ENCODE measurements around the gene DGCR6L. TPM values are rescaled to one million over a fixed set of nuclear protein-coding genes. Genes with fewer than 3 reads are reported as not detected.
A peak's percentile ranks its signal among the peaks of the same experiment; 100 is the strongest.
"Not testable (repeated sequence)": the region's sequence is repeated elsewhere in the genome, so short reads cannot be mapped to it uniquely, and the experiment has no call there.

DGCR6L gene
- total and polyA plus RNA-seq, 2 experiments from 2014 or later, result 84.6 to 111 TPM

DNA sequence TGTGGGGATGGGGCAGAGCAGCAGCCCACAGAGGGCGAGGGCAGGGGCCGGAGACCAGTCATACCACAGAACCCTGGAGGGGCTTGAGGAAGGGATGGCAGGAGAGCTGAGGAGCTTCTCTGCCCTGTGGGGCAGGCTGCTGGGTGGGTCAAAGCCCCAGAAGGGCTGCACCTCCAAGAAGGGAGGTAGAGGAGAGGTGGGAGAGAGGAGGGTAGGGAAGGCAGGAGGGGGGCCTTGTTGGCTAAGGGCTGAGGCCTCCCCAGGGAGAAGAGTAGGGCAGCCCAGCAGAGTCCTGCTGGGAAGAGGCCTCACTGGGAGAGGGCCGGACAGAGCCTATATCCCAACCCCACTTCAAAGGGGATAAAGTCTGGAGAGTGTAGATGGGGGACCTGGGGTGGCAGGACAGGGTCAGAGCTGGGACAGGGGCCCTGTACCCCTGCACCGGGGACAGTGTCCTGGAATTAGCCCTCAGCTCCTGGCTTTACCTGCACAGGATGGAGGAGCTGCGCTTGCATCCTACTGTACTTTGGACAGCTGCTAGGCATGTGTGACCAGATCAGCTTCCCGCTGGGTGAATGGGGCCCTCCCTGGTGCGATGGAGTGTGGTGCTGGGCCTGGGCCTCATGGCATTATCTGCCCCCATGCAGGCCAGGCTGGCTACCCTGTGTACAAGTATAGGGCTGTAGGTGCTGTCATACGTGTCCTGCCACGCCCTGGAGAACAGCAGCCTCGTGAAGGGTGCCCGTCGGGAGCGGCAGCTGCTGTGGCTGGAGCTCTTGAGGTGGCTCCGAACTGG is 7.3 kb downstream of the DGCR6L start:
- in situ Hi-C loops (cut with MboI), result no loop called here
- no peaks in the 10 kb centered on the region for H3K9me2 ChIP-seq (ENCODE audit: insufficient read depth)
- no peak for TF ChIP-seq EZH2 (IDR thresholded peaks at IDR 0.05; ENCODE audit: insufficient read depth, poor library complexity, severe bottlenecking)
- no peak for TF ChIP-seq EZH2phosphoT487 (IDR thresholded peaks at IDR 0.05; ENCODE audit: insufficient read depth, low read depth)
- H3F3A ChIP-seq (ENCODE audit: insufficient read depth), result no peaks in the 10 kb centered on the region
- no peaks in the 10 kb centered on the region for H3K27me3 ChIP-seq (replicated peaks; ENCODE audit: insufficient read depth)
- no peak overlapping the region for H2AFZ ChIP-seq
- H3K9me3 ChIP-seq (ENCODE audit: low read depth), result no peaks in the 10 kb centered on the region
- H3K4me1 ChIP-seq (ENCODE audit: insufficient read depth), result peaks cover 7% of the 10 kb centered on the region
- no peaks in the 10 kb centered on the region for H3K36me3 ChIP-seq (ENCODE audit: low read depth)
- H3K27ac ChIP-seq, result no peak overlapping the region
- H3K4me3 ChIP-seq, result no peak overlapping the region
- H4K20me1 ChIP-seq (ENCODE audit: insufficient read depth), result no peaks in the 10 kb centered on the region
- DNase-seq, result no peak
- H3K79me2 ChIP-seq (ENCODE audit: insufficient read depth), result peaks cover 12% of the 10 kb centered on the region
- 84 to 85% methylated on average over 13 to 14 of the region's 14 CpGs for WGBS, 2 experiments (ENCODE audit: low coverage in 1 of 2, low lambda C conversion rate in 2 of 2, missing lambda C conversion rate in 2 of 2)
- no peak overlapping the region for H3K9ac ChIP-seq
- no peak overlapping the region for H3K4me2 ChIP-seq (ENCODE audit: unreplicated experiment)

DNA sequence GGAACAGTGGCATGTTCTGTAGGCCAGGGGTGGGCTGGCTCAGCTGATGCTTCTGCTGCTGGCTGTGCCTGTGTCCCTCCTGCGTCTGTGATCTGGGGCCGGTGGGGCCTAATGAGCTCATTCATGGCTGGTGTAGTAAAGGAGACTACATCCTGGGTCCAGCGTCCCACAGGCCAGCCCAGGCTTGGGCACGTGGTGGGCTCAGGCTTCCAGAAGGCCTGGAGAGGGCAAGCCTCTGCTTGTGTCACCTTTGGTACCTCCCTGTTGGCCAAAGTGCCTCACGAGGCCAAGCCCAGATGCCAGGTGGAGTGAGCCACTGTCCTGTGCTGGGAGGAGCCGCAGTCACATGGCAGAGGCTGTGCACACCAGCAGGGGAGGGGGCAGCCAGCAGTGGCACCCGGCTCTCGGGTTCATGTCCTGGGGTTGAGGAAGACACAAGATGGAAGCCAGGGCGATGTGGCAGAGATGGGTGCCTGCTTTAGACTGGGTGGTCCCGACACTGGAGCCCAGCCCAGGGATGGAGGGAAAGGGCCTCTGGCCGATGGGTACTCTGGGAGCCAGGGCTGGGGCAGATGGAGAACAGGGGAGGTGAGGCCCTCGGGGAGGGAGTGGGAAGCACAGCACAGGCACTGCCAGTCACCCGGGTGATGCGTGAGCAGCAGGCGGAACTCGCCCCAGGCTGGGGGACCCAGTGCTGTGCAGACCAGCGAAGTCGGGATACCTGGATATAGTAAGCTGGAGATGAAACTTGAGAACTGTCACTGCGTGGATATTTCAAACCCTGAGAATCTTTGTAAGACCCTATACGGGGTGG is 8.4 kb downstream of the DGCR6L start:
- H3K4me3 ChIP-seq; DNase-seq; H3K9me3 ChIP-seq (ENCODE audit: low read depth); H3F3A ChIP-seq (ENCODE audit: insufficient read depth); H3K27ac ChIP-seq; H4K20me1 ChIP-seq (ENCODE audit: insufficient read depth); H2AFZ ChIP-seq; H3K36me3 ChIP-seq (ENCODE audit: low read depth); H3K4me2 ChIP-seq (ENCODE audit: unreplicated experiment); H3K4me1 ChIP-seq (ENCODE audit: insufficient read depth); H3K79me2 ChIP-seq (ENCODE audit: insufficient read depth); H3K27me3 ChIP-seq (replicated peaks; ENCODE audit: insufficient read depth); H3K9ac ChIP-seq; H3K9me2 ChIP-seq (ENCODE audit: insufficient read depth); in situ Hi-C loops (cut with MboI): not testable (repeated sequence)
- WGBS, 2 experiments (ENCODE audit: low coverage in 1 of 2, low lambda C conversion rate in 2 of 2, missing lambda C conversion rate in 2 of 2), result 75 to 76% methylated on average over 16 of the region's 20 CpGs

DNA sequence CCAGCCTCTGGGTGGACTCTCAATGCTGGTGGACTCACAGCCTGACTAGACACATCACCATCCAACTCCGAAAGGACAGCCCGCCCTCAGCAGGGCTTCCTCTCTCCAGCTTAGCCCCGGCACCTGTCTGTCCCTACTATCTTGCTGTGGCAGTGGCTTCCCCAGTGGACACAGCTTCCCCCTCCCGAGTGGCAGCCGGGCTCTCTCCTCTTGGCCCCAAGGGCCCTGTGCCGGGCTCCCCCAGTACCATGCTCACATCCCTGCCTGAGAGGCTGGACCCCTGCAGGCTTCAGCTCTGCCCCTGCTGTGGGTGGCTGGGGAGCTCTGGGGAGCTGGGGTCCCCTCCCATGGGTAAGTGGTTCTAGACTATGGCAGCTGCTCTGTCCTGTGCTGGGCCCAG is 9.1 kb downstream of the DGCR6L start:
- peak; percentile 28 for DNase-seq
- in situ Hi-C loops (cut with MboI), result not testable (repeated sequence)

DNA sequence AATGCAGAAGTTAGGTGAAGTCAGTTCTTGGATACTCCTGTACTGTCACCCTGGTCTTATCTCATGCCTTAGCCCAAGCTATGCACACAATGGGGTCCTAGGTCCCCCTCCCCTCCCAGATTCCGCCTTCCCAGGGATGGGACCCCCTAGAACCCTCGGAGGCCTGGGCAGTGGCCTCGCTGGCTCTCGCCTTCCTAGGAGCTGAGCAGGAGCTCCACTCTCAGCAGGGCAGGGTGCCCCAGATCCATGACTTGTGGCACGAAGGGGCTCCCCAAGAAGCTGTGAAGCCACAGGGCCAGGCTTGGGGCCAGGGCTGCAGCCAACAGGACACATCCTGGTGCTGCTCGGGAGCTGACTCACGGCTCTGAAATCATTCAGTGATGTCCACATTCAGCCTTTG is 9.7 kb downstream of the DGCR6L start:
- H2AFZ ChIP-seq; H3K27me3 ChIP-seq (replicated peaks; ENCODE audit: insufficient read depth); H3K9me2 ChIP-seq (ENCODE audit: insufficient read depth); H4K20me1 ChIP-seq (ENCODE audit: insufficient read depth); H3K9ac ChIP-seq; H3K4me3 ChIP-seq; H3K4me1 ChIP-seq (ENCODE audit: insufficient read depth); DNase-seq; H3K79me2 ChIP-seq (ENCODE audit: insufficient read depth); in situ Hi-C loops (cut with MboI); H3K36me3 ChIP-seq (ENCODE audit: low read depth); H3F3A ChIP-seq (ENCODE audit: insufficient read depth); H3K4me2 ChIP-seq (ENCODE audit: unreplicated experiment); H3K9me3 ChIP-seq (ENCODE audit: low read depth): not testable (repeated sequence)
- peak overlapping the region; percentile 62 for H3K27ac ChIP-seq
- 52 to 75% methylated on average over 5 to 6 of the region's 7 CpGs for WGBS, 2 experiments (ENCODE audit: low coverage in 1 of 2, low lambda C conversion rate in 2 of 2, missing lambda C conversion rate in 2 of 2)

More for the DNA sequence above, 9.1 kb downstream of the DGCR6L start:
- H3K4me3 ChIP-seq; H3K27me3 ChIP-seq (replicated peaks; ENCODE audit: insufficient read depth); H3K9me3 ChIP-seq (ENCODE audit: low read depth); H3K4me2 ChIP-seq (ENCODE audit: unreplicated experiment); H4K20me1 ChIP-seq (ENCODE audit: insufficient read depth); H3K36me3 ChIP-seq (ENCODE audit: low read depth); H3K4me1 ChIP-seq (ENCODE audit: insufficient read depth); H2AFZ ChIP-seq; H3K79me2 ChIP-seq (ENCODE audit: insufficient read depth); H3F3A ChIP-seq (ENCODE audit: insufficient read depth); H3K9me2 ChIP-seq (ENCODE audit: insufficient read depth): not testable (repeated sequence)
- WGBS, 2 experiments (ENCODE audit: low coverage in 1 of 2, low lambda C conversion rate in 2 of 2, missing lambda C conversion rate in 2 of 2), result 75 to 81% methylated on average over 6 of the region's 6 CpGs
- peak overlapping the region; percentile 72 for H3K27ac ChIP-seq
- H3K9ac ChIP-seq, result peak overlapping the region; percentile 50; the same call in 1 of the 2 replicates

GRCh38 chr22:20308806-20309650 is 10.8 kb downstream of the DGCR6L start:
- H2AFZ ChIP-seq; in situ Hi-C loops (cut with MboI); H3K27ac ChIP-seq; H3K9me2 ChIP-seq (ENCODE audit: insufficient read depth); H3K9ac ChIP-seq; H3K4me1 ChIP-seq (ENCODE audit: insufficient read depth); DNase-seq; H3K79me2 ChIP-seq (ENCODE audit: insufficient read depth); H3K4me3 ChIP-seq; H3F3A ChIP-seq (ENCODE audit: insufficient read depth); H3K36me3 ChIP-seq (ENCODE audit: low read depth); H3K4me2 ChIP-seq (ENCODE audit: unreplicated experiment); H4K20me1 ChIP-seq (ENCODE audit: insufficient read depth); H3K27me3 ChIP-seq (replicated peaks; ENCODE audit: insufficient read depth); H3K9me3 ChIP-seq (ENCODE audit: low read depth): not testable (repeated sequence)
- 86 to 90% methylated on average over 22 of the region's 22 CpGs for WGBS, 2 experiments (ENCODE audit: low coverage in 1 of 2, low lambda C conversion rate in 2 of 2, missing lambda C conversion rate in 2 of 2)

- in situ Hi-C loops (cut with MboI); H3F3A ChIP-seq (ENCODE audit: insufficient read depth); H3K79me2 ChIP-seq (ENCODE audit: insufficient read depth); DNase-seq; H3K9ac ChIP-seq; H3K4me3 ChIP-seq; H4K20me1 ChIP-seq (ENCODE audit: insufficient read depth); H2AFZ ChIP-seq; H3K27me3 ChIP-seq (replicated peaks; ENCODE audit: insufficient read depth); H3K4me2 ChIP-seq (ENCODE audit: unreplicated experiment); H3K27ac ChIP-seq; H3K4me1 ChIP-seq (ENCODE audit: insufficient read depth); H3K9me3 ChIP-seq (ENCODE audit: low read depth); H3K9me2 ChIP-seq (ENCODE audit: insufficient read depth); H3K36me3 ChIP-seq (ENCODE audit: low read depth): not testable (repeated sequence)
- 72 to 76% methylated on average over 14 of the region's 14 CpGs for WGBS, 2 experiments (ENCODE audit: low coverage in 1 of 2, low lambda C conversion rate in 2 of 2, missing lambda C conversion rate in 2 of 2)
These were observed 12.1 kb downstream of the DGCR6L start for GRCh38 chr22:20307448-20308447.
